NB4 (cell line): ENCODE results near the gene CNNM2.

ENCODE experiments used
- POLR2A ChIP-seq: IDR thresholded peaks from 2 replicates; pipeline ENCODE4 v1.6.1; 2011; ENCODE audit warnings: mild to moderate bottlenecking; ENCODE audit not compliant: insufficient read length; ENCODE audit errors: extremely low read depth
- TF ChIP-seq, protein P1 (sequence below): IDR thresholded peaks from one replicate; pipeline ENCODE4 v1.5.1; 2012; ENCODE audit warnings: low read depth, low read length

DNA sequence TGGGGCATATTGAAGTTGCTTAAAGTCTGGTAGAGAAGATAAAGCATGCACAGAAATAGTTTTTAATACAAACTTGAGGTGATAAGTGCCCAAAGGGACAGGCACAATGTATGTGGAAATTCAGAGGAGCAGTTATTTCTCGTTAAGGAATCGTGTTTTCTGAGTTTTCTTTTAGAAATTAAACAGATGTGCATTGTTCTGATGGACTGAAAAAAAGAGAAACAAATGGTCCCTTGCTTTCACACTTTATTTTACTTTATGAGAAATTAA lies 45.6 kb downstream of the CNNM2 start:
- TF ChIP-seq, protein P1, sequence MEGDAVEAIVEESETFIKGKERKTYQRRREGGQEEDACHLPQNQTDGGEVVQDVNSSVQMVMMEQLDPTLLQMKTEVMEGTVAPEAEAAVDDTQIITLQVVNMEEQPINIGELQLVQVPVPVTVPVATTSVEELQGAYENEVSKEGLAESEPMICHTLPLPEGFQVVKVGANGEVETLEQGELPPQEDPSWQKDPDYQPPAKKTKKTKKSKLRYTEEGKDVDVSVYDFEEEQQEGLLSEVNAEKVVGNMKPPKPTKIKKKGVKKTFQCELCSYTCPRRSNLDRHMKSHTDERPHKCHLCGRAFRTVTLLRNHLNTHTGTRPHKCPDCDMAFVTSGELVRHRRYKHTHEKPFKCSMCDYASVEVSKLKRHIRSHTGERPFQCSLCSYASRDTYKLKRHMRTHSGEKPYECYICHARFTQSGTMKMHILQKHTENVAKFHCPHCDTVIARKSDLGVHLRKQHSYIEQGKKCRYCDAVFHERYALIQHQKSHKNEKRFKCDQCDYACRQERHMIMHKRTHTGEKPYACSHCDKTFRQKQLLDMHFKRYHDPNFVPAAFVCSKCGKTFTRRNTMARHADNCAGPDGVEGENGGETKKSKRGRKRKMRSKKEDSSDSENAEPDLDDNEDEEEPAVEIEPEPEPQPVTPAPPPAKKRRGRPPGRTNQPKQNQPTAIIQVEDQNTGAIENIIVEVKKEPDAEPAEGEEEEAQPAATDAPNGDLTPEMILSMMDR, result no peak
- no peak for TF ChIP-seq POLR2A
